Transverse colon (tissue), 4 donors: ENCODE measurements around the gene C1QTNF1.

Source experiments
- CTCF ChIP-seq, 5 experiments: fragments of 200-600 bp in 3 of 5; fragments of 450-650 bp in 2 of 5; sonication (generic) in 3 of 5; IDR thresholded peaks; 1 replicate in 2 of 5; 2 replicates in 3 of 5; pipeline ENCODE4 v1.5.1; 2016 to 2017; ENCODE audit warnings: antibody characterized with exemption in 5 of 5, inconsistent platforms in 3 of 5, mild to moderate bottlenecking in 2 of 5, moderate library complexity in 1 of 5
- POLR2A ChIP-seq: fragments of 450-650 bp; IDR thresholded peaks from one replicate; pipeline ENCODE4 v1.6.1; 2016; ENCODE audit warnings: antibody characterized with exemption, mild to moderate bottlenecking, moderate library complexity
- POLR2AphosphoS5 ChIP-seq, 3 donors: sonication (generic); formaldehyde crosslinking; IDR thresholded peaks; one replicate each; pipeline ENCODE4 v1.6.1; 2016; ENCODE audit warnings: antibody characterized with exemption in 3 of 3

GRCh38 chr17:79026376-79027273 lies 2.7 kb downstream of the C1QTNF1 start:
- TF ChIP-seq CTCF (IDR thresholded peaks at IDR 0.05) (no peak), POLR2AphosphoS5 (IDR thresholded peaks at IDR 0.05) (peak in 2 of 3 donors; percentile 70 to 78), POLR2A (peak; percentile 28)
